Activated CD8-positive, alpha-beta memory T cell treated with anti-CD3 and anti-CD28 coated beads for 48 hours (primary cell): ENCODE data around the gene DDC.
A peak's percentile ranks its signal among the peaks of the same experiment; 100 is the strongest.
"Not testable (repeated sequence)": the region's sequence is repeated elsewhere in the genome, so short reads cannot be mapped to it uniquely, and the experiment has no call there.

Source experiments
- DNase-seq, 3 experiments: peaks; one replicate each; pipeline ENCODE4 v3.0.0-alpha.2; 2020; ENCODE audit warnings: low read depth in 2 of 3, low spot score in 2 of 3

The DDC gene

GRCh38 chr7:50458651-50459050 is 106.6 kb downstream of the DDC start:
- DNase-seq, result not testable (repeated sequence)

- no peak for DNase-seq
Observed at GRCh38 chr7:50456371-50457123, 108.7 kb downstream of the DDC start.

- DNase-seq, result no peak
Observed at GRCh38 chr7:50455658-50456057, 109.5 kb downstream of the DDC start.

GRCh38 chr7:50454968-50455367 is 110.2 kb downstream of the DDC start:
- DNase-seq, result no peak

GRCh38 chr7:50450590-50451032 is 114.6 kb downstream of the DDC start:
- DNase-seq, result no peak

- peak; percentile 57 to 72 (median 68) for DNase-seq
Observed at GRCh38 chr7:50449881-50450589, 115.2 kb downstream of the DDC start, which contains the start of gene FIGNL1. Gene FIGNL1 (minus strand): TSS chr7:50450350. CDS start chr7:50447287, 3,063 bp downstream.

GRCh38 chr7:50449501-50449880 is 115.7 kb downstream of the DDC start:
- no peak for DNase-seq

GRCh38 chr7:50448823-50449222 is 116.4 kb downstream of the DDC start:
- no peak for DNase-seq

GRCh38 chr7:50446542-50446960 is 118.7 kb downstream of the DDC start:
- DNase-seq, result no peak

- DNase-seq, result no peak
Observed at GRCh38 chr7:50436133-50436806, 128.9 kb downstream of the DDC start.

- DNase-seq, result no peak
Observed at GRCh38 chr7:50431722-50432305, 133.4 kb downstream of the DDC start.

- no peak for DNase-seq
Observed at GRCh38 chr7:50431316-50431715, 133.9 kb downstream of the DDC start.

GRCh38 chr7:50428911-50429310 is 136.3 kb downstream of the DDC start:
- DNase-seq, result no peak

GRCh38 chr7:50427518-50427917 is 137.7 kb downstream of the DDC start:
- DNase-seq, result no peak

GRCh38 chr7:50426280-50427045 is 138.7 kb downstream of the DDC start:
- DNase-seq, result no peak

GRCh38 chr7:50425318-50425717 is 139.9 kb downstream of the DDC start:
- no peak for DNase-seq

- DNase-seq, result no peak
Observed at GRCh38 chr7:50423860-50424259, 141.3 kb downstream of the DDC start.

GRCh38 chr7:50422858-50423257 is 142.3 kb downstream of the DDC start:
- DNase-seq, result no peak

- no peak for DNase-seq
Observed at GRCh38 chr7:50421043-50421442, 144.2 kb downstream of the DDC start.

- DNase-seq, result no peak
Observed at GRCh38 chr7:50418526-50419290, 146.5 kb downstream of the DDC start.
